HepG2 (cell line): Measurements from ENCODE around the gene RFX7. TPM values are rescaled to one million over a fixed set of nuclear protein-coding genes. Genes with fewer than 3 reads are reported as not detected.
A peak's percentile ranks its signal among the peaks of the same experiment; 100 is the strongest.

Experiments used
- CBX1 ChIP-seq: IDR thresholded peaks from one replicate; pipeline ENCODE4 v1.6.1; 2016; ENCODE audit warnings: antibody characterized with exemption, low read depth
- CBX5 ChIP-seq: sonication (generic); formaldehyde crosslinking; IDR thresholded peaks from 2 replicates; pipeline ENCODE4 v1.4.0; 2020; ENCODE audit warnings: missing genetic modification reagents, borderline replicate concordance
- CHD4 ChIP-seq: fragments of 200-600 bp; sonication (generic); IDR thresholded peaks from 2 replicates; pipeline ENCODE4 v1.7.0; 2017; ENCODE audit warnings: mild to moderate bottlenecking, low read length, borderline replicate concordance
- HNRNPK ChIP-seq: fragments of 200-400 bp; formaldehyde crosslinking; IDR thresholded peaks from 2 replicates; pipeline ENCODE4 v1.6.1; 2018; ENCODE audit warnings: low read length, low read depth, moderate library complexity, mild to moderate bottlenecking; ENCODE audit not compliant: poor library complexity, severe bottlenecking
- HNRNPLL ChIP-seq: fragments of 200-400 bp; formaldehyde crosslinking; IDR thresholded peaks from 2 replicates; pipeline ENCODE4 v1.6.1; 2017; ENCODE audit warnings: mild to moderate bottlenecking, low read depth, low read length; ENCODE audit not compliant: poor library complexity, severe bottlenecking
- KLF11 ChIP-seq: IDR thresholded peaks from 2 replicates; pipeline ENCODE4 v1.6.1; 2016; ENCODE audit warnings: missing compliant biosample characterization
- MIER3 ChIP-seq: IDR thresholded peaks from 2 replicates; pipeline ENCODE4 v1.6.1; 2016; ENCODE audit warnings: missing compliant biosample characterization, borderline replicate concordance
- NFKB2 ChIP-seq: sonication (generic); formaldehyde crosslinking; IDR thresholded peaks from 2 replicates; pipeline ENCODE4 v1.4.0; 2020; ENCODE audit warnings: missing genetic modification reagents, borderline replicate concordance
- NONO ChIP-seq, 2 experiments: fragments of 450-650 bp in 1 of 2; sonication (generic) in 1 of 2; formaldehyde crosslinking in 1 of 2; IDR thresholded peaks in 1 of 2; conservative IDR thresholded peaks in 1 of 2; 2 replicates each; pipeline versions ENCODE4 v1.6.1 to v1.8.0; 2017 to 2022; ENCODE audit warnings: mild to moderate bottlenecking in 1 of 2, missing genetic modification reagents in 1 of 2, moderate library complexity in 1 of 2
- RERE ChIP-seq: IDR thresholded peaks from 2 replicates; pipeline ENCODE4 v1.6.1; 2016; ENCODE audit warnings: low read depth, missing genetic modification reagents, missing compliant biosample characterization
- RFX5 ChIP-seq: IDR thresholded peaks from 2 replicates; pipeline ENCODE4 v1.6.1; 2011; ENCODE audit warnings: low read depth, low read length, improper control_type of control experiment
- SALL2 ChIP-seq: sonication (generic); formaldehyde crosslinking; IDR thresholded peaks from 2 replicates; pipeline ENCODE4 v1.8.1; 2023; ENCODE audit warnings: mild to moderate bottlenecking, missing genetic modification reagents, inconsistent platforms
- SOX5 ChIP-seq: IDR thresholded peaks from 2 replicates; pipeline ENCODE4 v1.6.1; 2016; ENCODE audit warnings: borderline replicate concordance
- TAF1 ChIP-seq: sonication (generic); formaldehyde crosslinking; IDR thresholded peaks from 2 replicates; pipeline ENCODE4 v1.4.0; 2020; ENCODE audit warnings: missing genetic modification reagents
- ZBTB39 ChIP-seq: sonication (generic); formaldehyde crosslinking; IDR thresholded peaks from 2 replicates; pipeline ENCODE4 v1.5.0; 2020; ENCODE audit warnings: missing genetic modification reagents
- ZMYM4 ChIP-seq: sonication (generic); formaldehyde crosslinking; IDR thresholded peaks from 2 replicates; pipeline ENCODE4 v1.8.1; 2023; ENCODE audit warnings: mild to moderate bottlenecking, missing genetic modification reagents
- ZNF138 ChIP-seq: sonication (generic); formaldehyde crosslinking; IDR thresholded peaks from 2 replicates; pipeline ENCODE4 v1.5.0; 2020; ENCODE audit warnings: mild to moderate bottlenecking, low read depth, missing genetic modification reagents
- ZNF143 ChIP-seq: sonication (generic); formaldehyde crosslinking; IDR thresholded peaks from 2 replicates; pipeline ENCODE4 v1.4.0; 2020; ENCODE audit warnings: missing genetic modification reagents
- ZNF225 ChIP-seq: sonication (generic); formaldehyde crosslinking; IDR thresholded peaks from 2 replicates; pipeline ENCODE4 v1.4.0; 2020; ENCODE audit warnings: mild to moderate bottlenecking, missing genetic modification reagents
- ZNF556 ChIP-seq: sonication (generic); formaldehyde crosslinking; IDR thresholded peaks from 2 replicates; pipeline ENCODE4 v1.4.0; 2020; ENCODE audit warnings: mild to moderate bottlenecking, missing genetic modification reagents, borderline replicate concordance
- ZNF747 ChIP-seq: sonication (generic); formaldehyde crosslinking; IDR thresholded peaks from 2 replicates; pipeline ENCODE4 v1.8.1; 2023; ENCODE audit warnings: missing genetic modification reagents, mild to moderate bottlenecking, borderline replicate concordance
- ZNF816 ChIP-seq: sonication (generic); formaldehyde crosslinking; IDR thresholded peaks from 2 replicates; pipeline ENCODE4 v1.8.0; 2022; ENCODE audit warnings: missing genetic modification reagents, mild to moderate bottlenecking, borderline replicate concordance
- polyA plus RNA-seq, 8 experiments: library from polyadenylated mRNA; depleted of rRNA in 3 of 8; stranded (reverse) in 7 of 8; unstranded in 1 of 8; fragments of >200 nt; fragmentation: Illumina TruSeq in 4 of 8; extraction: Trizol in 4 of 8; gene quantifications; 2 replicates each; pipeline versions ENCODE4 v1.2.1 to v1.2.3, GENCODE V29; 2011 to 2016; ENCODE audit warnings: low read depth in 4 of 8, missing spikeins in 1 of 8, mixed read lengths in 1 of 8; ENCODE audit not compliant: insufficient read depth in 1 of 8
- total RNA-seq, 5 experiments: library from RNA; depleted of rRNA; stranded (reverse); fragments of >200 nt; fragmentation: Illumina TruSeq; extraction: Trizol; gene quantifications; 2 replicates each; pipeline ENCODE4 v1.2.3, GENCODE V29; 2016; ENCODE audit warnings: low read depth in 1 of 5

Gene RFX7
- total and polyA plus RNA-seq, 2 of the 13 experiments (the other 11 are each of a cell fraction or from before 2014, with no cell fraction given), result 8.5 to 10.4 TPM

- TF ChIP-seq ZBTB39 (CRISPR knock-in tag) (no peak), CBX5 (peak; percentile 93; the same call in 1 of the 2 replicates), NFKB2 (peak; percentile 67; the same call in 1 of the 2 replicates), TAF1 (CRISPR knock-in tag) (no peak), KLF11 (CRISPR knock-in tag) (peak; percentile 50; the same call in 1 of the 2 replicates), HNRNPLL (peak; percentile 43), ZMYM4 (CRISPR knock-in tag) (peak; percentile 95), MIER3 (CRISPR knock-in tag) (peak; percentile 77), ZNF816 (CRISPR knock-in tag) (no peak), RFX5 (no peak), ZNF225 (CRISPR knock-in tag) (no peak), CHD4 (no peak), SALL2 (CRISPR knock-in tag) (no peak; the same call in 1 of the 2 replicates), HNRNPK (no peak), ZNF747 (CRISPR knock-in tag) (peak; percentile 51; the same call in 1 of the 2 replicates), ZNF138 (CRISPR knock-in tag) (no peak), NONO (IDR thresholded peaks at IDR 0.05) (no peak), NONO (CRISPR knock-in tag; conservative IDR thresholded peaks at IDR 0.05) (peak; percentile 59; the same call in 1 of the 2 replicates), CBX1 (no peak), ZNF143 (no peak), RERE (no peak), SOX5 (CRISPR knock-in tag) (peak; percentile 39; the same call in 1 of the 2 replicates), ZNF556 (peak; percentile 34; the same call in 1 of the 2 replicates)
These were observed 2.5 kb upstream of the RFX7 start (continued) for GRCh38 chr15:56245871-56246814.
